ENCODE results near the gene TGIF1. TPM values are rescaled to one million over a fixed set of nuclear protein-coding genes. Genes with fewer than 3 reads are reported as not detected.

The TGIF1 gene
- total and polyA plus RNA-seq, 10 of the 15 experiments (the other 5 are each of a cell fraction or from before 2014, with no cell fraction given): 1.8 to 8.5 (median 6.4) TPM

GRCh38 chr18:3447068-3447894 is 2.7 kb upstream of the TGIF1 start (continued):
- TF ChIP-seq, protein P1, sequence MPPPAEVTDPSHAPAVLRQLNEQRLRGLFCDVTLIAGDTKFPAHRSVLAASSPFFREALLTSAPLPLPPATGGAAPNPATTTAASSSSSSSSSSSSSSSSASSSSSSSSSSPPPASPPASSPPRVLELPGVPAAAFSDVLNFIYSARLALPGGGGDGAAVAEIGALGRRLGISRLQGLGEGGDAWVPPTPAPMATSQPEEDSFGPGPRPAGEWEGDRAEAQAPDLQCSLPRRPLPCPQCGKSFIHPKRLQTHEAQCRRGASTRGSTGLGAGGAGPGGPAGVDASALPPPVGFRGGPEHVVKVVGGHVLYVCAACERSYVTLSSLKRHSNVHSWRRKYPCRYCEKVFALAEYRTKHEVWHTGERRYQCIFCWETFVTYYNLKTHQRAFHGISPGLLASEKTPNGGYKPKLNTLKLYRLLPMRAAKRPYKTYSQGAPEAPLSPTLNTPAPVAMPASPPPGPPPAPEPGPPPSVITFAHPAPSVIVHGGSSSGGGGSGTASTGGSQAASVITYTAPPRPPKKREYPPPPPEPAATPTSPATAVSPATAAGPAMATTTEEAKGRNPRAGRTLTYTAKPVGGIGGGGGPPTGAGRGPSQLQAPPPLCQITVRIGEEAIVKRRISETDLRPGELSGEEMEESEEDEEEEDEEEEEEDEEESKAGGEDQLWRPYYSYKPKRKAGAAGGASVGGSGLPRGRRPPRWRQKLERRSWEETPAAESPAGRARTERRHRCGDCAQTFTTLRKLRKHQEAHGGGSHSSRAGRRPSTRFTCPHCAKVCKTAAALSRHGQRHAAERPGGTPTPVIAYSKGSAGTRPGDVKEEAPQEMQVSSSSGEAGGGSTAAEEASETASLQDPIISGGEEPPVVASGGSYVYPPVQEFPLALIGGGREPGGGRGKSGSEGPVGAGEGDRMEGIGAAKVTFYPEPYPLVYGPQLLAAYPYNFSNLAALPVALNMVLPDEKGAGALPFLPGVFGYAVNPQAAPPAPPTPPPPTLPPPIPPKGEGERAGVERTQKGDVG (CRISPR knock-in tag; IDR thresholded peaks at IDR 0.05): no peak
- TF ChIP-seq, protein P2, sequence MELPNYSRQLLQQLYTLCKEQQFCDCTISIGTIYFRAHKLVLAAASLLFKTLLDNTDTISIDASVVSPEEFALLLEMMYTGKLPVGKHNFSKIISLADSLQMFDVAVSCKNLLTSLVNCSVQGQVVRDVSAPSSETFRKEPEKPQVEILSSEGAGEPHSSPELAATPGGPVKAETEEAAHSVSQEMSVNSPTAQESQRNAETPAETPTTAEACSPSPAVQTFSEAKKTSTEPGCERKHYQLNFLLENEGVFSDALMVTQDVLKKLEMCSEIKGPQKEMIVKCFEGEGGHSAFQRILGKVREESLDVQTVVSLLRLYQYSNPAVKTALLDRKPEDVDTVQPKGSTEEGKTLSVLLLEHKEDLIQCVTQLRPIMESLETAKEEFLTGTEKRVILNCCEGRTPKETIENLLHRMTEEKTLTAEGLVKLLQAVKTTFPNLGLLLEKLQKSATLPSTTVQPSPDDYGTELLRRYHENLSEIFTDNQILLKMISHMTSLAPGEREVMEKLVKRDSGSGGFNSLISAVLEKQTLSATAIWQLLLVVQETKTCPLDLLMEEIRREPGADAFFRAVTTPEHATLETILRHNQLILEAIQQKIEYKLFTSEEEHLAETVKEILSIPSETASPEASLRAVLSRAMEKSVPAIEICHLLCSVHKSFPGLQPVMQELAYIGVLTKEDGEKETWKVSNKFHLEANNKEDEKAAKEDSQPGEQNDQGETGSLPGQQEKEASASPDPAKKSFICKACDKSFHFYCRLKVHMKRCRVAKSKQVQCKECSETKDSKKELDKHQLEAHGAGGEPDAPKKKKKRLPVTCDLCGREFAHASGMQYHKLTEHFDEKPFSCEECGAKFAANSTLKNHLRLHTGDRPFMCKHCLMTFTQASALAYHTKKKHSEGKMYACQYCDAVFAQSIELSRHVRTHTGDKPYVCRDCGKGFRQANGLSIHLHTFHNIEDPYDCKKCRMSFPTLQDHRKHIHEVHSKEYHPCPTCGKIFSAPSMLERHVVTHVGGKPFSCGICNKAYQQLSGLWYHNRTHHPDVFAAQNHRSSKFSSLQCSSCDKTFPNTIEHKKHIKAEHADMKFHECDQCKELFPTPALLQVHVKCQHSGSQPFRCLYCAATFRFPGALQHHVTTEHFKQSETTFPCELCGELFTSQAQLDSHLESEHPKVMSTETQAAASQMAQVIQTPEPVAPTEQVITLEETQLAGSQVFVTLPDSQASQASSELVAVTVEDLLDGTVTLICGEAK (IDR thresholded peaks at IDR 0.05; ENCODE audit: borderline replicate concordance): 0 out of 2 replicates have a peak, but pooled peaks have one; percentile 19
- TF ChIP-seq PBX3 (IDR thresholded peaks at IDR 0.05; ENCODE audit: insufficient replicate concordance, low read depth, low read length): no peak
- TF ChIP-seq NKRF (conservative IDR thresholded peaks at IDR 0.05): no peak
- no peak for TF ChIP-seq SREBF1 (IDR thresholded peaks at IDR 0.05; ENCODE audit: low read length)
- TF ChIP-seq SPI1 (IDR thresholded peaks at IDR 0.05; ENCODE audit: borderline replicate concordance, insufficient read depth, low read depth, low read length): 0 out of 2 replicates have a peak, but pooled peaks have one; percentile 10
- TF ChIP-seq IRF3 (IDR thresholded peaks at IDR 0.05): no peak
- TF ChIP-seq MYB (IDR thresholded peaks at IDR 0.05; ENCODE audit: borderline replicate concordance, low read depth, low read length): no peak
- TF ChIP-seq SP1 (IDR thresholded peaks at IDR 0.05; ENCODE audit: low read depth, low read length): no peak
- TF ChIP-seq CHD1 (IDR thresholded peaks at IDR 0.05; ENCODE audit: low read depth, low read length): 0 out of 2 replicates have a peak, but pooled peaks have one; percentile 51
- TF ChIP-seq CREB1 (IDR thresholded peaks at IDR 0.05; ENCODE audit: low read depth): peak; percentile 2; the same call in 1 of the 2 replicates
- no peak for TF ChIP-seq PAX5 (IDR thresholded peaks at IDR 0.05; ENCODE audit: borderline replicate concordance, low read depth, low read length)

All from GM12878 (cell line).